Sigmoid colon (tissue), 7 donors: ENCODE results near the gene GAB2. TPM values are rescaled to one million over a fixed set of nuclear protein-coding genes. Genes with fewer than 3 reads are reported as not detected.

Source experiments
- DNase-seq: peaks from one replicate; pipeline ENCODE4 v3.0.0-alpha.2; 2019
- H3K27ac ChIP-seq, 4 donors: fragments of 200-600 bp; sonication (generic); one replicate each; pipeline ENCODE4 v1.5.1; 2016 to 2019; ENCODE audit warnings: mild to moderate bottlenecking in 1 of 4
- H3K27me3 ChIP-seq, 3 donors: fragments of 200-600 bp; sonication (generic); one replicate each; pipeline ENCODE4 v1.5.1; 2019; ENCODE audit warnings: mild to moderate bottlenecking in 1 of 3
- H3K36me3 ChIP-seq, 4 donors: fragments of 200-600 bp; sonication (generic); one replicate each; pipeline ENCODE4 v1.5.1; 2016 to 2019
- H3K4me1 ChIP-seq, 4 donors: fragments of 200-600 bp; sonication (generic); one replicate each; pipeline ENCODE4 v1.5.1; 2017 to 2019
- H3K4me3 ChIP-seq, 4 donors: fragments of 200-600 bp; sonication (generic); one replicate each; pipeline ENCODE4 v1.5.1; 2017 to 2019; ENCODE audit warnings: mild to moderate bottlenecking in 2 of 4, moderate library complexity in 1 of 4
- H3K9me3 ChIP-seq, 4 donors: fragments of 200-600 bp in 3 of 4; sonication (generic) in 3 of 4; one replicate each; pipeline versions ENCODE4 v1.5.1 to v1.6.1; 2013 to 2019
- CTCF ChIP-seq, 4 experiments: fragments of 450-650 bp in 3 of 4; fragments of 200-600 bp in 1 of 4; IDR thresholded peaks; one replicate each; pipeline ENCODE4 v1.5.1; 2016 to 2019; ENCODE audit warnings: antibody characterized with exemption in 4 of 4, mild to moderate bottlenecking in 3 of 4, moderate library complexity in 2 of 4
- EP300 ChIP-seq, 4 donors: sonication (generic); formaldehyde crosslinking; IDR thresholded peaks; one replicate each; pipeline ENCODE4 v1.6.1; 2017; ENCODE audit warnings: antibody characterized with exemption in 4 of 4
- POLR2A ChIP-seq, 2 donors: fragments of 450-650 bp; IDR thresholded peaks; one replicate each; pipeline ENCODE4 v1.6.1; 2016; ENCODE audit warnings: antibody characterized with exemption in 2 of 2, mild to moderate bottlenecking in 2 of 2, moderate library complexity in 2 of 2
- POLR2AphosphoS5 ChIP-seq, 4 donors: sonication (generic); formaldehyde crosslinking; IDR thresholded peaks; one replicate each; pipeline ENCODE4 v1.6.1; 2017; ENCODE audit warnings: antibody characterized with exemption in 4 of 4
- WGBS, 2 donors: extraction: QIAGEN DNeasy Blood & Tissue Kit; methylation state at CpG; one replicate each; pipeline ENCODE4 v1.1.7; 2013; 5-methylcytosine and 5-hydroxymethylcytosine counted together
- intact Hi-C: fragments of 100-400 bp; cut with DNase I; formaldehyde crosslinking; loops from one replicate; pipeline ENCODE4 v1.15.1; 2023
- polyA plus RNA-seq, 3 donors: library from polyadenylated mRNA; stranded (reverse); fragments of 200-250 nt; gene quantifications; one replicate each; pipeline ENCODE4 v1.2.3, GENCODE V29; 2013
- total RNA-seq, 4 donors: library from RNA; depleted of rRNA; stranded (reverse); fragments of >200 nt; gene quantifications; one replicate each; pipeline ENCODE4 v1.1.0, GENCODE V29; 2016
- donor health status: healthy with polysubstance abuse.
- donor health status: Bipolar disorder and iron deficiency.
- donor health status: healthy.

Gene GAB2
- total and polyA plus RNA-seq, 7 donors = 10.8 to 23.5 (median 13.6) TPM

- WGBS, 2 donors = 72 to 84% methylated on average over 9 of the region's 9 CpGs
- no peak overlapping the region for H3K27ac ChIP-seq
- intact Hi-C loops = no loop called here
Measured at GRCh38 chr11:78292109-78292803, 125.4 kb downstream of the GAB2 start.

GRCh38 chr11:78291503-78292108 is 126.0 kb downstream of the GAB2 start:
- no peak for DNase-seq
- Histone ChIP-seq H3K4me3 (no peak overlapping the region), H3K27me3 (no peaks in the 10 kb centered on the region), H3K9me3 (peaks cover 0 to 5% (median 3%) of the 10 kb centered on the region in 4 donors), H3K36me3 (no peaks in the 10 kb centered on the region), H3K27ac (no peak overlapping the region), H3K4me1 (peaks cover 0 to 4% (median 0%) of the 10 kb centered on the region in 4 donors)
- intact Hi-C loops = no loop called here
- 96 to 97% methylated on average over 6 of the region's 6 CpGs for WGBS, 2 donors
- TF ChIP-seq CTCF (IDR thresholded peaks at IDR 0.05) (no peak), EP300 (IDR thresholded peaks at IDR 0.05) (no peak), POLR2A (IDR thresholded peaks at IDR 0.05) (no peak), POLR2AphosphoS5 (IDR thresholded peaks at IDR 0.05) (no peak)

More at GRCh38 chr11:78292109-78292803, 125.4 kb downstream of the GAB2 start:
- Histone ChIP-seq H3K4me3 (no peak overlapping the region), H3K36me3 (no peaks in the 10 kb centered on the region), H3K9me3 (peaks cover 0 to 5% (median 3%) of the 10 kb centered on the region in 4 donors), H3K27me3 (no peaks in the 10 kb centered on the region), H3K4me1 (peaks cover 0 to 6% (median 0%) of the 10 kb centered on the region in 4 donors)
- no peak for DNase-seq
- TF ChIP-seq CTCF (IDR thresholded peaks at IDR 0.05) = no peak
- no peak for TF ChIP-seq EP300 (IDR thresholded peaks at IDR 0.05)
- no peak for TF ChIP-seq POLR2AphosphoS5 (IDR thresholded peaks at IDR 0.05)
- no peak for TF ChIP-seq POLR2A (IDR thresholded peaks at IDR 0.05)

GRCh38 chr11:78290293-78291176 is 127.1 kb downstream of the GAB2 start:
- no peaks in the 10 kb centered on the region for H3K36me3 ChIP-seq
- WGBS, 2 donors = 78 to 91% methylated on average over 6 of the region's 6 CpGs
- H3K4me1 ChIP-seq = no peaks in the 10 kb centered on the region
- TF ChIP-seq CTCF (IDR thresholded peaks at IDR 0.05) (no peak), EP300 (IDR thresholded peaks at IDR 0.05) (peak in 2 of 4 donors; percentile 48 to 55), POLR2AphosphoS5 (IDR thresholded peaks at IDR 0.05) (peak; percentile 37 to 75 (median 46)), POLR2A (IDR thresholded peaks at IDR 0.05) (no peak)
- H3K4me3 ChIP-seq = no peak overlapping the region
- no peak overlapping the region for H3K27ac ChIP-seq
- intact Hi-C loops = no loop called here
- peaks cover 0 to 5% (median 3%) of the 10 kb centered on the region in 4 donors for H3K9me3 ChIP-seq
- DNase-seq = no peak
- H3K27me3 ChIP-seq = no peaks in the 10 kb centered on the region

GRCh38 chr11:78289552-78290292 is 127.9 kb downstream of the GAB2 start:
- no peaks in the 10 kb centered on the region for H3K4me1 ChIP-seq
- 80 to 88% methylated on average over 7 of the region's 7 CpGs for WGBS, 2 donors
- H3K27ac ChIP-seq = peak overlapping the region in 1 of 4 donors; percentile 23
- intact Hi-C loops = no loop called here
- TF ChIP-seq POLR2AphosphoS5 (IDR thresholded peaks at IDR 0.05) = no peak
- no peak for TF ChIP-seq EP300 (IDR thresholded peaks at IDR 0.05)
- no peak for TF ChIP-seq CTCF (IDR thresholded peaks at IDR 0.05)
- TF ChIP-seq POLR2A (IDR thresholded peaks at IDR 0.05) = no peak
- H3K9me3 ChIP-seq = peaks cover 0 to 5% (median 3%) of the 10 kb centered on the region in 4 donors
- no peaks in the 10 kb centered on the region for H3K36me3 ChIP-seq
- H3K4me3 ChIP-seq = no peak overlapping the region
- no peaks in the 10 kb centered on the region for H3K27me3 ChIP-seq
- no peak for DNase-seq
